GM23338 (cell line): Measurements from ENCODE around the gene CYP20A1. TPM values are rescaled to one million over a fixed set of nuclear protein-coding genes. Genes with fewer than 3 reads are reported as not detected.

Source experiments
- CREB1 ChIP-seq: fragments of 250-450 bp; sonication (Bioruptor Pico); IDR thresholded peaks from 2 replicates; pipeline ENCODE4 v1.5.0; 2020; ENCODE audit warnings: low read depth, mild to moderate bottlenecking, moderate library complexity
- NANOG ChIP-seq: IDR thresholded peaks from 2 replicates; pipeline ENCODE4 v1.6.1; 2016; ENCODE audit warnings: antibody characterized with exemption, borderline replicate concordance
- ZNF114 ChIP-seq: fragments of 250-450 bp; sonication (Bioruptor Pico); IDR thresholded peaks from 2 replicates; pipeline ENCODE4 v1.5.0; 2020; ENCODE audit warnings: mild to moderate bottlenecking, moderate library complexity
- polyA plus RNA-seq: library from polyadenylated mRNA; unstranded; fragments of >200 nt; fragmentation: Nextera tagmentation; extraction: Ambion mirVana; gene quantifications from 2 replicates; pipeline ENCODE4 v1.2.1, GENCODE V29; 2016
- total RNA-seq: library from RNA; depleted of rRNA; stranded (reverse); fragments of >200 nt; shearing (Covaris generic); gene quantifications from 2 replicates; pipeline ENCODE4 v1.2.3, GENCODE V29; 2014
- TF ChIP-seq, protein P1 (sequence below): fragments of 250-450 bp; sonication (Bioruptor Pico); IDR thresholded peaks from 2 replicates; pipeline ENCODE4 v1.5.0; 2020; ENCODE audit warnings: mild to moderate bottlenecking, moderate library complexity
- TF ChIP-seq, protein P2 (sequence below): IDR thresholded peaks from 2 replicates; pipeline ENCODE4 v1.6.1; 2016; ENCODE audit warnings: antibody characterized with exemption

Gene CYP20A1
- total and polyA plus RNA-seq, 2 experiments from 2014 or later, result 17.0 to 21.0 TPM

- TF ChIP-seq, protein P1, sequence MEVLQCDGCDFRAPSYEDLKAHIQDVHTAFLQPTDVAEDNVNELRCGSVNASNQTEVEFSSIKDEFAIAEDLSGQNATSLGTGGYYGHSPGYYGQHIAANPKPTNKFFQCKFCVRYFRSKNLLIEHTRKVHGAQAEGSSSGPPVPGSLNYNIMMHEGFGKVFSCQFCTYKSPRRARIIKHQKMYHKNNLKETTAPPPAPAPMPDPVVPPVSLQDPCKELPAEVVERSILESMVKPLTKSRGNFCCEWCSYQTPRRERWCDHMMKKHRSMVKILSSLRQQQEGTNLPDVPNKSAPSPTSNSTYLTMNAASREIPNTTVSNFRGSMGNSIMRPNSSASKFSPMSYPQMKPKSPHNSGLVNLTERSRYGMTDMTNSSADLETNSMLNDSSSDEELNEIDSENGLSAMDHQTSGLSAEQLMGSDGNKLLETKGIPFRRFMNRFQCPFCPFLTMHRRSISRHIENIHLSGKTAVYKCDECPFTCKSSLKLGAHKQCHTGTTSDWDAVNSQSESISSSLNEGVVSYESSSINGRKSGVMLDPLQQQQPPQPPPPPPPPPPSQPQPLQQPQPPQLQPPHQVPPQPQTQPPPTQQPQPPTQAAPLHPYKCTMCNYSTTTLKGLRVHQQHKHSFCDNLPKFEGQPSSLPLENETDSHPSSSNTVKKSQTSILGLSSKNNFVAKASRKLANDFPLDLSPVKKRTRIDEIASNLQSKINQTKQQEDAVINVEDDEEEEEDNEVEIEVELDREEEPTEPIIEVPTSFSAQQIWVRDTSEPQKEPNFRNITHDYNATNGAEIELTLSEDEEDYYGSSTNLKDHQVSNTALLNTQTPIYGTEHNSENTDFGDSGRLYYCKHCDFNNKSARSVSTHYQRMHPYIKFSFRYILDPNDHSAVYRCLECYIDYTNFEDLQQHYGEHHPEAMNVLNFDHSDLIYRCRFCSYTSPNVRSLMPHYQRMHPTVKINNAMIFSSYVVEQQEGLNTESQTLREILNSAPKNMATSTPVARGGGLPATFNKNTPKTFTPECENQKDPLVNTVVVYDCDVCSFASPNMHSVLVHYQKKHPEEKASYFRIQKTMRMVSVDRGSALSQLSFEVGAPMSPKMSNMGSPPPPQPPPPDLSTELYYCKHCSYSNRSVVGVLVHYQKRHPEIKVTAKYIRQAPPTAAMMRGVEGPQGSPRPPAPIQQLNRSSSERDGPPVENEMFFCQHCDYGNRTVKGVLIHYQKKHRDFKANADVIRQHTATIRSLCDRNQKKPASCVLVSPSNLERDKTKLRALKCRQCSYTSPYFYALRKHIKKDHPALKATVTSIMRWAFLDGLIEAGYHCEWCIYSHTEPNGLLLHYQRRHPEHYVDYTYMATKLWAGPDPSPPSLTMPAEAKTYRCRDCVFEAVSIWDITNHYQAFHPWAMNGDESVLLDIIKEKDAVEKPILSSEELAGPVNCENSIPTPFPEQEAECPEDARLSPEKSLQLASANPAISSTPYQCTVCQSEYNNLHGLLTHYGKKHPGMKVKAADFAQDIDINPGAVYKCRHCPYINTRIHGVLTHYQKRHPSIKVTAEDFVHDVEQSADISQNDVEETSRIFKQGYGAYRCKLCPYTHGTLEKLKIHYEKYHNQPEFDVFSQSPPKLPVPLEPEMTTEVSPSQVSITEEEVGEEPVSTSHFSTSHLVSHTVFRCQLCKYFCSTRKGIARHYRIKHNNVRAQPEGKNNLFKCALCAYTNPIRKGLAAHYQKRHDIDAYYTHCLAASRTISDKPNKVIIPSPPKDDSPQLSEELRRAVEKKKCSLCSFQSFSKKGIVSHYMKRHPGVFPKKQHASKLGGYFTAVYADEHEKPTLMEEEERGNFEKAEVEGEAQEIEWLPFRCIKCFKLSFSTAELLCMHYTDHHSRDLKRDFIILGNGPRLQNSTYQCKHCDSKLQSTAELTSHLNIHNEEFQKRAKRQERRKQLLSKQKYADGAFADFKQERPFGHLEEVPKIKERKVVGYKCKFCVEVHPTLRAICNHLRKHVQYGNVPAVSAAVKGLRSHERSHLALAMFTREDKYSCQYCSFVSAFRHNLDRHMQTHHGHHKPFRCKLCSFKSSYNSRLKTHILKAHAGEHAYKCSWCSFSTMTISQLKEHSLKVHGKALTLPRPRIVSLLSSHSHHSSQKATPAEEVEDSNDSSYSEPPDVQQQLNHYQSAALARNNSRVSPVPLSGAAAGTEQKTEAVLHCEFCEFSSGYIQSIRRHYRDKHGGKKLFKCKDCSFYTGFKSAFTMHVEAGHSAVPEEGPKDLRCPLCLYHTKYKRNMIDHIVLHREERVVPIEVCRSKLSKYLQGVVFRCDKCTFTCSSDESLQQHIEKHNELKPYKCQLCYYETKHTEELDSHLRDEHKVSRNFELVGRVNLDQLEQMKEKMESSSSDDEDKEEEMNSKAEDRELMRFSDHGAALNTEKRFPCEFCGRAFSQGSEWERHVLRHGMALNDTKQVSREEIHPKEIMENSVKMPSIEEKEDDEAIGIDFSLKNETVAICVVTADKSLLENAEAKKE (CRISPR knock-in tag), result no peak
- TF ChIP-seq, protein P2, sequence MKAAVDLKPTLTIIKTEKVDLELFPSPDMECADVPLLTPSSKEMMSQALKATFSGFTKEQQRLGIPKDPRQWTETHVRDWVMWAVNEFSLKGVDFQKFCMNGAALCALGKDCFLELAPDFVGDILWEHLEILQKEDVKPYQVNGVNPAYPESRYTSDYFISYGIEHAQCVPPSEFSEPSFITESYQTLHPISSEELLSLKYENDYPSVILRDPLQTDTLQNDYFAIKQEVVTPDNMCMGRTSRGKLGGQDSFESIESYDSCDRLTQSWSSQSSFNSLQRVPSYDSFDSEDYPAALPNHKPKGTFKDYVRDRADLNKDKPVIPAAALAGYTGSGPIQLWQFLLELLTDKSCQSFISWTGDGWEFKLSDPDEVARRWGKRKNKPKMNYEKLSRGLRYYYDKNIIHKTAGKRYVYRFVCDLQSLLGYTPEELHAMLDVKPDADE, result peak; percentile 60; the same call in 1 of the 2 replicates
- TF ChIP-seq ZNF114 (no peak), CREB1 (CRISPR knock-in tag) (peak; percentile 72), NANOG (no peak)
These were observed 89.3 kb downstream of the CYP20A1 start, which contains the start of gene ABI2 (continued) for GRCh38 chr2:203327901-203328759.
